Tibial artery (tissue), 4 donors: ENCODE data around the gene POLR3E.
A peak's percentile ranks its signal among the peaks of the same experiment; 100 is the strongest.

Experiments used
- DNase-seq, 2 donors: peaks; one replicate each; pipeline ENCODE4 v3.0.0-alpha.2; 2019
- H3K27ac ChIP-seq, 2 donors: fragments of 200-600 bp; sonication (generic) in 1 of 2; 1 replicate in 1 of 2; 2 replicates in 1 of 2; pipeline ENCODE4 v1.5.1; 2018 to 2019; ENCODE audit warnings: mild to moderate bottlenecking in 1 of 2
- H3K27me3 ChIP-seq, 2 donors: fragments of 200-600 bp; sonication (generic) in 1 of 2; one replicate each; pipeline versions ENCODE4 v1.5.1 to v1.6.0; 2016 to 2019
- H3K36me3 ChIP-seq, 3 donors: fragments of 200-600 bp; sonication (generic) in 2 of 3; one replicate each; pipeline ENCODE4 v1.5.1; 2016 to 2019; ENCODE audit warnings: mild to moderate bottlenecking in 2 of 3
- H3K4me1 ChIP-seq, 4 donors: fragments of 200-600 bp; sonication (generic) in 2 of 4; 1 replicate in 3 of 4; 2 replicates in 1 of 4; pipeline ENCODE4 v1.5.1; 2016 to 2019
- H3K4me3 ChIP-seq, 2 donors: fragments of 200-600 bp; sonication (generic) in 1 of 2; 1 replicate in 1 of 2; 2 replicates in 1 of 2; pipeline ENCODE4 v1.5.1; 2018 to 2019; ENCODE audit warnings: mild to moderate bottlenecking in 2 of 2
- H3K9me3 ChIP-seq, 3 donors: fragments of 200-600 bp; sonication (generic) in 1 of 3; one replicate each; pipeline ENCODE4 v1.5.1; 2016 to 2019
- intact Hi-C: fragments of 100-400 bp; cut with DNase I; formaldehyde crosslinking; loops from one replicate; pipeline ENCODE4 v1.15.0; 2023; ENCODE audit warnings: low total_unique reads
- TF ChIP-seq, protein P1 (sequence below), 2 experiments: fragments of 200-600 bp in 1 of 2; fragments of 450-650 bp in 1 of 2; IDR thresholded peaks; one replicate each; pipeline ENCODE4 v1.5.1; 2017 to 2019; ENCODE audit warnings: antibody characterized with exemption in 2 of 2, mild to moderate bottlenecking in 1 of 2, moderate library complexity in 1 of 2

POLR3E gene, protein sequence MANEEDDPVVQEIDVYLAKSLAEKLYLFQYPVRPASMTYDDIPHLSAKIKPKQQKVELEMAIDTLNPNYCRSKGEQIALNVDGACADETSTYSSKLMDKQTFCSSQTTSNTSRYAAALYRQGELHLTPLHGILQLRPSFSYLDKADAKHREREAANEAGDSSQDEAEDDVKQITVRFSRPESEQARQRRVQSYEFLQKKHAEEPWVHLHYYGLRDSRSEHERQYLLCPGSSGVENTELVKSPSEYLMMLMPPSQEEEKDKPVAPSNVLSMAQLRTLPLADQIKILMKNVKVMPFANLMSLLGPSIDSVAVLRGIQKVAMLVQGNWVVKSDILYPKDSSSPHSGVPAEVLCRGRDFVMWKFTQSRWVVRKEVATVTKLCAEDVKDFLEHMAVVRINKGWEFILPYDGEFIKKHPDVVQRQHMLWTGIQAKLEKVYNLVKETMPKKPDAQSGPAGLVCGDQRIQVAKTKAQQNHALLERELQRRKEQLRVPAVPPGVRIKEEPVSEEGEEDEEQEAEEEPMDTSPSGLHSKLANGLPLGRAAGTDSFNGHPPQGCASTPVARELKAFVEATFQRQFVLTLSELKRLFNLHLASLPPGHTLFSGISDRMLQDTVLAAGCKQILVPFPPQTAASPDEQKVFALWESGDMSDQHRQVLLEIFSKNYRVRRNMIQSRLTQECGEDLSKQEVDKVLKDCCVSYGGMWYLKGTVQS

GRCh38 chr16:22297114-22297870, at the start of gene POLR3E:
POLR3E (plus strand) TSS chr16:22297409; CDS start chr16:22302969, 5,560 bp downstream.
- Histone ChIP-seq H3K9me3 (no peaks in the 10 kb centered on the region), H3K36me3 (peaks cover 0 to 7% (median 0%) of the 10 kb centered on the region in 3 donors), H3K27me3 (no peaks in the 10 kb centered on the region), H3K4me1 (peaks cover 0 to 27% (median 16%) of the 10 kb centered on the region in 4 donors), H3K27ac (peak within 1 kb of the TSS; percentile 89 to 90), H3K4me3 (peak within 1 kb of the TSS; percentile 85 to 91)
- TF ChIP-seq, protein P1, sequence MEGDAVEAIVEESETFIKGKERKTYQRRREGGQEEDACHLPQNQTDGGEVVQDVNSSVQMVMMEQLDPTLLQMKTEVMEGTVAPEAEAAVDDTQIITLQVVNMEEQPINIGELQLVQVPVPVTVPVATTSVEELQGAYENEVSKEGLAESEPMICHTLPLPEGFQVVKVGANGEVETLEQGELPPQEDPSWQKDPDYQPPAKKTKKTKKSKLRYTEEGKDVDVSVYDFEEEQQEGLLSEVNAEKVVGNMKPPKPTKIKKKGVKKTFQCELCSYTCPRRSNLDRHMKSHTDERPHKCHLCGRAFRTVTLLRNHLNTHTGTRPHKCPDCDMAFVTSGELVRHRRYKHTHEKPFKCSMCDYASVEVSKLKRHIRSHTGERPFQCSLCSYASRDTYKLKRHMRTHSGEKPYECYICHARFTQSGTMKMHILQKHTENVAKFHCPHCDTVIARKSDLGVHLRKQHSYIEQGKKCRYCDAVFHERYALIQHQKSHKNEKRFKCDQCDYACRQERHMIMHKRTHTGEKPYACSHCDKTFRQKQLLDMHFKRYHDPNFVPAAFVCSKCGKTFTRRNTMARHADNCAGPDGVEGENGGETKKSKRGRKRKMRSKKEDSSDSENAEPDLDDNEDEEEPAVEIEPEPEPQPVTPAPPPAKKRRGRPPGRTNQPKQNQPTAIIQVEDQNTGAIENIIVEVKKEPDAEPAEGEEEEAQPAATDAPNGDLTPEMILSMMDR (IDR thresholded peaks at IDR 0.05) = peak; percentile 95 to 99
- DNase-seq = peak; percentile 100
- intact Hi-C loops = loop anchor here (10.0 kb wide), 1 partner anchor 62 kb away; no protein-coding TSS in a partner anchor

GRCh38 chr16:22250522-22250921, 46.7 kb upstream of the POLR3E start:
- peaks cover 0 to 4% (median 0%) of the 10 kb centered on the region in 3 donors for H3K9me3 ChIP-seq
- peaks cover 59 to 100% (median 87%) of the 10 kb centered on the region in 3 donors for H3K36me3 ChIP-seq
- no peak for DNase-seq
- H3K27ac ChIP-seq = no peak overlapping the region
- H3K27me3 ChIP-seq = no peaks in the 10 kb centered on the region
- H3K4me3 ChIP-seq = no peak overlapping the region
- TF ChIP-seq, protein P1 (IDR thresholded peaks at IDR 0.05) = no peak
- intact Hi-C loops = no loop called here
- H3K4me1 ChIP-seq = no peaks in the 10 kb centered on the region

GRCh38 chr16:22252317-22252716, 44.9 kb upstream of the POLR3E start:
- no peaks in the 10 kb centered on the region for H3K27me3 ChIP-seq
- peaks cover 0 to 4% (median 0%) of the 10 kb centered on the region in 3 donors for H3K9me3 ChIP-seq
- DNase-seq = no peak
- H3K27ac ChIP-seq = no peak overlapping the region
- H3K4me1 ChIP-seq = no peaks in the 10 kb centered on the region
- H3K36me3 ChIP-seq = peaks cover 69 to 100% (median 96%) of the 10 kb centered on the region in 3 donors
- H3K4me3 ChIP-seq = no peak overlapping the region
- TF ChIP-seq, protein P1 (IDR thresholded peaks at IDR 0.05) = no peak
- intact Hi-C loops = no loop called here

DNA sequence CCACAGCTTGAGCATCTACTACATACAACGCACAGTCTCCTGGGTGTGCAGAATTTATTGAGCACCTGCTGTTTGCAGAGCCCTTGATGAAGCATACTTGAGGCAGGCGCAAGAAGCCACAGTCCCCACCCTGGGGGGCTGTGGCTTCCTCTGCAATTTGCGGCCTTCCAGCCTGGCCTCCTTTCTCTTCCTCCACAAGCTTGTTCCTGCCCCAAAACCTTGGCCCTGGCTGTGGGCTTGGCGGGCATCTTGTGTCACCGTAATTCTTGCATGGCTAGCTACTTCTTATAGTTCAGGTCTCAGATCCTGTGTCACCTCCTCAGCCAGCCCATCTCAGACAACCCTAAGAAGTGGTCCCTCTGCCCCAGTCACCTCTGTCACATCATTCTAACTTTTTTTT, 43.9 kb upstream of the POLR3E start:
- Histone ChIP-seq H3K9me3 (peaks cover 0 to 4% (median 0%) of the 10 kb centered on the region in 3 donors), H3K4me1 (no peaks in the 10 kb centered on the region), H3K36me3 (peaks cover 77 to 100% (median 97%) of the 10 kb centered on the region in 3 donors), H3K4me3 (no peak overlapping the region), H3K27ac (no peak overlapping the region), H3K27me3 (no peaks in the 10 kb centered on the region)
- intact Hi-C loops = no loop called here
- no peak for DNase-seq
- TF ChIP-seq, protein P1 (IDR thresholded peaks at IDR 0.05) = no peak

DNA sequence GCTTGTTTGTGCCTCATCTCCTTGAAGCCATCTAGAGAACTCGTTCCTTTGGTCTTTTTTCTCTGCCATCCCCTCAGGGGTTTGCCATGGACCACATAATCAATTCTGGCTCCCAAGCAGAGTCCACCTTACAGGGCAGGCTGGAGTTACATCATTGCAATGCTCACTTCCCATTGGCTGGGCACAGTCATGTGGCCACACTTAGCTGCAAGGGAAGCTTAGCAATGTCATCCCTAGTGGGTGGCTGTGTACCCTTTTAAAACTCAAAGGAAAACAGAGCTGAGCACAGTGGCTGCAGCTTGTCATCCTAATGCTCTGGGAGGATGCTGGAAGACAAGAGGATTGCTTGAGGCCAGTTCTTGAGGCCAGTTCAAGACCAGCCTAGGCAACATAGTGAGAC, 41.9 kb upstream of the POLR3E start:
- Histone ChIP-seq H3K4me1 (no peaks in the 10 kb centered on the region), H3K36me3 (peaks cover 90 to 100% (median 97%) of the 10 kb centered on the region in 3 donors), H3K27me3 (no peaks in the 10 kb centered on the region), H3K9me3 (peaks cover 0 to 4% (median 0%) of the 10 kb centered on the region in 3 donors), H3K4me3 (no peak overlapping the region), H3K27ac (no peak overlapping the region)
- TF ChIP-seq, protein P1 (IDR thresholded peaks at IDR 0.05) = no peak
- intact Hi-C loops = no loop called here
- no peak for DNase-seq
